ENCODE results near the gene DLEU7. TPM values are rescaled to one million over a fixed set of nuclear protein-coding genes. Genes with fewer than 3 reads are reported as not detected.

Gene DLEU7
- total and polyA plus RNA-seq, 2 of the 13 experiments (the other 11 are each of a cell fraction or from before 2014, with no cell fraction given) = not detected

DNA sequence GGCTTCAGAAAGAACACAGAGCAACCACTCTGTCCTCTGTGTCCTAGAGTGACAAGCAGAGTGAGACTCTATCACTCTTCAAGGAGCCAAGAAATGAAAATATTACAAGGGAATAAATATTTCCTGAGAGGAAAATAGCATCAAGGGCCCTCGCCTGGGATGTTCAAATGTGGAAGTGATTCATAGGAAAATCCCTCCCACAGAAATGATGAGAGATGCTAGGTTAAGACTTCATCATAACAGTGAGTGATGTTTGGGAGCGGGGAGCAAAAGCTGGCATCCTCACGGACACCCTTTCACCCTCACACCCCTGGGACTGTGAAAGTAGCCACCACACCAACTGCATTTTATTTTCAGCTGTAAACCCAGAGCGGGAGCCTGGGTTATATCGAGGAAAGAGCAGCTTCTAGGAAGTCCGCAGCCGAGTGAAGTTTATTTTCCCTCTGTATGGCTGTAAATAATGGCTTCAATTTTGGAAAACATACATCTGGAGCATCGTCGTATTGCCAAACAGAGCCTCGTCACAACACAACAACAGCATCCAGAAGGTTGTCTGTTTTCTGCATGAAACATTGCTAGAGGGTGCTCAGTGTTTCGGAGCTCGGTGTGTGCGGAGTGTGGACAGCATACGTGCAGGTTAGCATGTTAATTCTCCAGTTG, 54.8 kb downstream of the DLEU7 start (continued):
- TF ChIP-seq, protein P1, sequence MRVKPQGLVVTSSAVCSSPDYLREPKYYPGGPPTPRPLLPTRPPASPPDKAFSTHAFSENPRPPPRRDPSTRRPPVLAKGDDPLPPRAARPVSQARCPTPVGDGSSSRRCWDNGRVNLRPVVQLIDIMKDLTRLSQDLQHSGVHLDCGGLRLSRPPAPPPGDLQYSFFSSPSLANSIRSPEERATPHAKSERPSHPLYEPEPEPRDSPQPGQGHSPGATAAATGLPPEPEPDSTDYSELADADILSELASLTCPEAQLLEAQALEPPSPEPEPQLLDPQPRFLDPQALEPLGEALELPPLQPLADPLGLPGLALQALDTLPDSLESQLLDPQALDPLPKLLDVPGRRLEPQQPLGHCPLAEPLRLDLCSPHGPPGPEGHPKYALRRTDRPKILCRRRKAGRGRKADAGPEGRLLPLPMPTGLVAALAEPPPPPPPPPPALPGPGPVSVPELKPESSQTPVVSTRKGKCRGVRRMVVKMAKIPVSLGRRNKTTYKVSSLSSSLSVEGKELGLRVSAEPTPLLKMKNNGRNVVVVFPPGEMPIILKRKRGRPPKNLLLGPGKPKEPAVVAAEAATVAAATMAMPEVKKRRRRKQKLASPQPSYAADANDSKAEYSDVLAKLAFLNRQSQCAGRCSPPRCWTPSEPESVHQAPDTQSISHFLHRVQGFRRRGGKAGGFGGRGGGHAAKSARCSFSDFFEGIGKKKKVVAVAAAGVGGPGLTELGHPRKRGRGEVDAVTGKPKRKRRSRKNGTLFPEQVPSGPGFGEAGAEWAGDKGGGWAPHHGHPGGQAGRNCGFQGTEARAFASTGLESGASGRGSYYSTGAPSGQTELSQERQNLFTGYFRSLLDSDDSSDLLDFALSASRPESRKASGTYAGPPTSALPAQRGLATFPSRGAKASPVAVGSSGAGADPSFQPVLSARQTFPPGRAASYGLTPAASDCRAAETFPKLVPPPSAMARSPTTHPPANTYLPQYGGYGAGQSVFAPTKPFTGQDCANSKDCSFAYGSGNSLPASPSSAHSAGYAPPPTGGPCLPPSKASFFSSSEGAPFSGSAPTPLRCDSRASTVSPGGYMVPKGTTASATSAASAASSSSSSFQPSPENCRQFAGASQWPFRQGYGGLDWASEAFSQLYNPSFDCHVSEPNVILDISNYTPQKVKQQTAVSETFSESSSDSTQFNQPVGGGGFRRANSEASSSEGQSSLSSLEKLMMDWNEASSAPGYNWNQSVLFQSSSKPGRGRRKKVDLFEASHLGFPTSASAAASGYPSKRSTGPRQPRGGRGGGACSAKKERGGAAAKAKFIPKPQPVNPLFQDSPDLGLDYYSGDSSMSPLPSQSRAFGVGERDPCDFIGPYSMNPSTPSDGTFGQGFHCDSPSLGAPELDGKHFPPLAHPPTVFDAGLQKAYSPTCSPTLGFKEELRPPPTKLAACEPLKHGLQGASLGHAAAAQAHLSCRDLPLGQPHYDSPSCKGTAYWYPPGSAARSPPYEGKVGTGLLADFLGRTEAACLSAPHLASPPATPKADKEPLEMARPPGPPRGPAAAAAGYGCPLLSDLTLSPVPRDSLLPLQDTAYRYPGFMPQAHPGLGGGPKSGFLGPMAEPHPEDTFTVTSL (CRISPR knock-in tag; IDR thresholded peaks at IDR 0.05; ENCODE audit: borderline replicate concordance) = no peak
- no peak for TF ChIP-seq CREB1 (IDR thresholded peaks at IDR 0.05)
- TF ChIP-seq CREB1 (CRISPR knock-in tag; IDR thresholded peaks at IDR 0.05) = no peak
- no peak for TF ChIP-seq RFX3 (CRISPR knock-in tag; IDR thresholded peaks at IDR 0.05)
- TF ChIP-seq REL (CRISPR knock-in tag; conservative IDR thresholded peaks at IDR 0.05) = no peak

- Histone ChIP-seq H3K4me1 (ENCODE audit: insufficient read depth, low read length) (no peaks in the 10 kb centered on the region), H3K27me3 (ENCODE audit: control insufficient read depth in 1 of 2, insufficient read depth in 2 of 2, low read length in 2 of 2) (no peaks in the 10 kb centered on the region), H3K79me2 (ENCODE audit: insufficient read depth, low read length) (no peaks in the 10 kb centered on the region), H2AFZ (ENCODE audit: low read length) (no peak overlapping the region), H3K4me3 (replicated peaks in 1 of 3; ENCODE audit: insufficient read depth in 1 of 3, low read depth in 2 of 3, low read length in 3 of 3) (no peak overlapping the region), H3K9me3 (ENCODE audit: low read length) (no peaks in the 10 kb centered on the region), H4K20me1 (ENCODE audit: insufficient read depth, low read length) (no peaks in the 10 kb centered on the region), H3K36me3 (replicated peaks in 1 of 2; ENCODE audit: control insufficient read depth in 1 of 2, insufficient read depth in 2 of 2, low read length in 2 of 2) (no peaks in the 10 kb centered on the region), H3K9ac (ENCODE audit: insufficient read depth, low read depth, low read length) (no peak overlapping the region), H3K4me2 (ENCODE audit: low read depth, low read length) (no peak overlapping the region), H3K27ac (ENCODE audit: extremely low read length, insufficient read depth, low read length) (no peak overlapping the region)
- in situ Hi-C loops (cut with HindIII; ENCODE audit: extremely low pct_ligation_motif_present, low pct_unique_long_range_greater_than_20kb) = no loop called here
- DNase-seq (ENCODE audit: low spot score) (no peak), FAIRE-seq (no peak), ATAC-seq (no peak)
- intact Hi-C loops (cut with micrococcal nuclease; ENCODE audit: unreplicated experiment) = no loop called here
- BruUV-seq (replicated peaks) = no TSS peak
- POLR2A ChIA-PET = no interaction called here
- CTCF ChIA-PET (ENCODE audit: low intra/inter-chr PET ratio, low total read pairs) = no interaction called here
- 80% methylated on average over 8 of the region's 8 CpGs for WGBS (ENCODE audit: low lambda C conversion rate)
- TF ChIP-seq CC2D1A (CRISPR knock-in tag; IDR thresholded peaks at IDR 0.05) = no peak
- TF ChIP-seq HDAC6 (IDR thresholded peaks at IDR 0.05; ENCODE audit: low read depth, low read length) = no peak
- TF ChIP-seq ZNF768 (CRISPR knock-in tag; IDR thresholded peaks at IDR 0.05) = no peak
- no peak for TF ChIP-seq ATF1 (CRISPR knock-in tag; IDR thresholded peaks at IDR 0.05)
- TF ChIP-seq ZBTB33 (CRISPR knock-in tag; IDR thresholded peaks at IDR 0.05) = no peak
- TF ChIP-seq ZNF136 (CRISPR knock-in tag; IDR thresholded peaks at IDR 0.05; ENCODE audit: low read depth) = no peak
- no peak for TF ChIP-seq FOXP4 (CRISPR knock-in tag; IDR thresholded peaks at IDR 0.05)
Measured at GRCh38 chr13:50787316-50788195, 55.9 kb downstream of the DLEU7 start.
